Measurements from ENCODE around the gene SCN10A.

GRCh38 chr3:38689346-38689745 lies 126.7 kb downstream of the SCN10A start:
- TF ChIP-seq, protein P1, sequence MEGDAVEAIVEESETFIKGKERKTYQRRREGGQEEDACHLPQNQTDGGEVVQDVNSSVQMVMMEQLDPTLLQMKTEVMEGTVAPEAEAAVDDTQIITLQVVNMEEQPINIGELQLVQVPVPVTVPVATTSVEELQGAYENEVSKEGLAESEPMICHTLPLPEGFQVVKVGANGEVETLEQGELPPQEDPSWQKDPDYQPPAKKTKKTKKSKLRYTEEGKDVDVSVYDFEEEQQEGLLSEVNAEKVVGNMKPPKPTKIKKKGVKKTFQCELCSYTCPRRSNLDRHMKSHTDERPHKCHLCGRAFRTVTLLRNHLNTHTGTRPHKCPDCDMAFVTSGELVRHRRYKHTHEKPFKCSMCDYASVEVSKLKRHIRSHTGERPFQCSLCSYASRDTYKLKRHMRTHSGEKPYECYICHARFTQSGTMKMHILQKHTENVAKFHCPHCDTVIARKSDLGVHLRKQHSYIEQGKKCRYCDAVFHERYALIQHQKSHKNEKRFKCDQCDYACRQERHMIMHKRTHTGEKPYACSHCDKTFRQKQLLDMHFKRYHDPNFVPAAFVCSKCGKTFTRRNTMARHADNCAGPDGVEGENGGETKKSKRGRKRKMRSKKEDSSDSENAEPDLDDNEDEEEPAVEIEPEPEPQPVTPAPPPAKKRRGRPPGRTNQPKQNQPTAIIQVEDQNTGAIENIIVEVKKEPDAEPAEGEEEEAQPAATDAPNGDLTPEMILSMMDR (IDR thresholded peaks at IDR 0.05): no peak
- TF ChIP-seq POLR2A (IDR thresholded peaks at IDR 0.05): no peak

Data from esophagus squamous epithelium (tissue), 4 donors.